Astrocyte (in vitro differentiated cells and primary cell): ENCODE data around the gene CNN1. TPM values are rescaled to one million over a fixed set of nuclear protein-coding genes. Genes with fewer than 3 reads are reported as not detected.

Source experiments
- DNase-seq: peaks from one replicate; pipeline ENCODE4 v3.0.0-alpha.2; 2010; ENCODE audit warnings: low read depth
- FAIRE-seq: peaks from 2 replicates; lab custom pipeline; 2011; peaks lifted over from hg19 to GRCh38; lab: Jason Lieb, UNC
- H2AFZ ChIP-seq: 2 replicates; pipeline ENCODE4 v1.6.0; 2012; ENCODE audit warnings: low read depth, low read length, inconsistent platforms
- H3K27ac ChIP-seq: 2 replicates; pipeline ENCODE4 v1.5.1; 2011; ENCODE audit warnings: low read depth, low read length, inconsistent platforms
- H3K27me3 ChIP-seq: 2 replicates; pipeline ENCODE4 v1.6.0; 2011; ENCODE audit warnings: low read length, inconsistent platforms; ENCODE audit not compliant: insufficient read depth
- H3K36me3 ChIP-seq: 2 replicates; pipeline ENCODE4 v1.5.1; 2011; ENCODE audit warnings: low read length, inconsistent platforms; ENCODE audit not compliant: insufficient read depth
- H3K4me1 ChIP-seq: 2 replicates; pipeline ENCODE4 v1.5.1; 2011; ENCODE audit warnings: low read length, inconsistent platforms; ENCODE audit not compliant: insufficient read depth
- H3K4me2 ChIP-seq: 2 replicates; pipeline ENCODE4 v1.6.0; 2012; ENCODE audit warnings: low read length, inconsistent platforms
- H3K4me3 ChIP-seq: 2 replicates; pipeline ENCODE4 v1.5.1; 2011; ENCODE audit warnings: low read depth, mild to moderate bottlenecking, low read length, inconsistent platforms; ENCODE audit not compliant: insufficient read depth
- H3K79me2 ChIP-seq: 2 replicates; pipeline ENCODE4 v1.6.0; 2012; ENCODE audit warnings: mild to moderate bottlenecking, low read length, inconsistent platforms; ENCODE audit not compliant: insufficient read depth
- H3K9ac ChIP-seq: 2 replicates; pipeline ENCODE4 v1.6.0; 2012; ENCODE audit warnings: mild to moderate bottlenecking, low read length, inconsistent platforms
- H3K9me3 ChIP-seq: 2 replicates; pipeline ENCODE4 v1.5.1; 2012; ENCODE audit warnings: low read depth, mild to moderate bottlenecking, low read length, inconsistent platforms; ENCODE audit not compliant: insufficient read depth
- H4K20me1 ChIP-seq: 2 replicates; pipeline ENCODE4 v1.6.0; 2012; ENCODE audit warnings: low read length, inconsistent platforms; ENCODE audit not compliant: insufficient read depth
- H3K27ac Mint-ChIP-seq: one replicate; pipeline ENCODE4 v1.8.0; 2021; ENCODE audit warnings: mild to moderate bottlenecking, mixed read lengths; ENCODE audit not compliant: unreplicated experiment
- H3K27me3 Mint-ChIP-seq: one replicate; pipeline ENCODE4 v1.8.0; 2021; ENCODE audit warnings: low read depth, mixed read lengths; ENCODE audit not compliant: unreplicated experiment
- H3K36me3 Mint-ChIP-seq: one replicate; pipeline ENCODE4 v1.8.0; 2021; ENCODE audit warnings: low read depth, mixed read lengths; ENCODE audit not compliant: unreplicated experiment
- H3K4me1 Mint-ChIP-seq: one replicate; pipeline ENCODE4 v1.8.0; 2021; ENCODE audit warnings: low read depth, mixed read lengths; ENCODE audit not compliant: unreplicated experiment
- H3K4me3 Mint-ChIP-seq: one replicate; pipeline ENCODE4 v1.8.0; 2021; ENCODE audit warnings: mild to moderate bottlenecking, moderate library complexity, mixed read lengths; ENCODE audit not compliant: unreplicated experiment
- H3K9me3 Mint-ChIP-seq: one replicate; pipeline ENCODE4 v1.8.0; 2021; ENCODE audit warnings: mild to moderate bottlenecking, mixed read lengths; ENCODE audit not compliant: unreplicated experiment
- CTCF ChIP-seq: IDR thresholded peaks from 2 replicates; pipeline ENCODE4 v1.5.1; 2011; ENCODE audit warnings: low read depth, mild to moderate bottlenecking, inconsistent platforms, low read length, moderate library complexity; ENCODE audit not compliant: insufficient read depth
- EZH2 ChIP-seq: IDR thresholded peaks from 2 replicates; pipeline ENCODE4 v1.6.1; 2012; ENCODE audit warnings: mild to moderate bottlenecking, low read length, inconsistent platforms; ENCODE audit not compliant: insufficient read depth
- total RNA-seq: library from RNA; stranded (reverse); gene quantifications from 2 replicates; pipeline ENCODE4 v1.2.1, GENCODE V29; 2021

The CNN1 gene
- total RNA-seq, 1 donor from 2014 or later = 236 TPM

GRCh38 chr19:11594084-11594483, 55.4 kb downstream of the CNN1 start:
- no peaks in the 10 kb centered on the region for H3K4me1 ChIP-seq
- no peak overlapping the region for H3K27ac ChIP-seq
- no peak overlapping the region for H2AFZ ChIP-seq
- peaks cover 14% of the 10 kb centered on the region for H4K20me1 ChIP-seq
- H3K36me3 ChIP-seq = no peaks in the 10 kb centered on the region
- Mint-ChIP-seq H3K4me1 (no peaks in the 10 kb centered on the region), H3K36me3 (no peaks in the 10 kb centered on the region), H3K27ac (no peak overlapping the region), H3K9me3 (peaks cover 1% of the 10 kb centered on the region), H3K4me3 (no peak overlapping the region), H3K27me3 (peaks cover 2% of the 10 kb centered on the region)
- no peak overlapping the region for H3K4me2 ChIP-seq
- FAIRE-seq (no peak), DNase-seq (no peak)
- H3K4me3 ChIP-seq = no peak overlapping the region
- H3K27me3 ChIP-seq = no peaks in the 10 kb centered on the region
- TF ChIP-seq EZH2 = no peak
- no peak for TF ChIP-seq CTCF
- H3K9me3 ChIP-seq = no peaks in the 10 kb centered on the region
- peaks cover 18% of the 10 kb centered on the region for H3K79me2 ChIP-seq
- no peak overlapping the region for H3K9ac ChIP-seq

- H3K36me3 ChIP-seq = no peaks in the 10 kb centered on the region
- Mint-ChIP-seq H3K4me1 (peaks cover 9% of the 10 kb centered on the region), H3K9me3 (no peaks in the 10 kb centered on the region), H3K27ac (peak overlapping the region; percentile 78), H3K4me3 (peak overlapping the region; percentile 40), H3K36me3 (peaks cover 2% of the 10 kb centered on the region), H3K27me3 (no peaks in the 10 kb centered on the region)
- H3K4me3 ChIP-seq = no peak overlapping the region
- H3K27ac ChIP-seq = no peak overlapping the region
- FAIRE-seq (no peak), DNase-seq (no peak)
- H3K9ac ChIP-seq = no peak overlapping the region
- H3K9me3 ChIP-seq = no peaks in the 10 kb centered on the region
- no peak overlapping the region for H2AFZ ChIP-seq
- H3K4me1 ChIP-seq = no peaks in the 10 kb centered on the region
- H4K20me1 ChIP-seq = peaks cover 34% of the 10 kb centered on the region
- H3K79me2 ChIP-seq = peaks cover 39% of the 10 kb centered on the region
- H3K4me2 ChIP-seq = no peak overlapping the region
- no peak for TF ChIP-seq EZH2
- TF ChIP-seq CTCF = no peak
- H3K27me3 ChIP-seq = no peaks in the 10 kb centered on the region
Measured at GRCh38 chr19:11596156-11596555, 57.5 kb downstream of the CNN1 start.

GRCh38 chr19:11597202-11598102, 58.8 kb downstream of the CNN1 start, which contains the start of gene ZNF627:
ZNF627 (plus strand) TSS chr19:11597483; CDS start chr19:11597628, 145 bp downstream.
- Mint-ChIP-seq H3K4me1 (peaks cover 9% of the 10 kb centered on the region), H3K9me3 (no peaks in the 10 kb centered on the region), H3K36me3 (peaks cover 4% of the 10 kb centered on the region), H3K27ac (peak within 1 kb of the TSS; percentile 98), H3K27me3 (no peaks in the 10 kb centered on the region), H3K4me3 (peak within 1 kb of the TSS; percentile 99)
- no peaks in the 10 kb centered on the region for H3K4me1 ChIP-seq
- H3K27ac ChIP-seq = peak within 1 kb of the TSS; percentile 99
- DNase-seq (peak; percentile 95), FAIRE-seq (no peak)
- H3K36me3 ChIP-seq = no peaks in the 10 kb centered on the region
- H3K9me3 ChIP-seq = no peaks in the 10 kb centered on the region
- peaks cover 45% of the 10 kb centered on the region for H4K20me1 ChIP-seq
- H3K4me2 ChIP-seq = peak within 1 kb of the TSS; percentile 85
- H3K27me3 ChIP-seq = no peaks in the 10 kb centered on the region
- TF ChIP-seq EZH2 (no peak), CTCF (no peak)
- H3K4me3 ChIP-seq = peak within 1 kb of the TSS; percentile 93
- H2AFZ ChIP-seq = peak within 1 kb of the TSS; percentile 92
- peak within 1 kb of the TSS; percentile 99 for H3K9ac ChIP-seq
- peaks cover 51% of the 10 kb centered on the region for H3K79me2 ChIP-seq
